Measurements from ENCODE around the gene USP10.

The USP10 gene

DNA sequence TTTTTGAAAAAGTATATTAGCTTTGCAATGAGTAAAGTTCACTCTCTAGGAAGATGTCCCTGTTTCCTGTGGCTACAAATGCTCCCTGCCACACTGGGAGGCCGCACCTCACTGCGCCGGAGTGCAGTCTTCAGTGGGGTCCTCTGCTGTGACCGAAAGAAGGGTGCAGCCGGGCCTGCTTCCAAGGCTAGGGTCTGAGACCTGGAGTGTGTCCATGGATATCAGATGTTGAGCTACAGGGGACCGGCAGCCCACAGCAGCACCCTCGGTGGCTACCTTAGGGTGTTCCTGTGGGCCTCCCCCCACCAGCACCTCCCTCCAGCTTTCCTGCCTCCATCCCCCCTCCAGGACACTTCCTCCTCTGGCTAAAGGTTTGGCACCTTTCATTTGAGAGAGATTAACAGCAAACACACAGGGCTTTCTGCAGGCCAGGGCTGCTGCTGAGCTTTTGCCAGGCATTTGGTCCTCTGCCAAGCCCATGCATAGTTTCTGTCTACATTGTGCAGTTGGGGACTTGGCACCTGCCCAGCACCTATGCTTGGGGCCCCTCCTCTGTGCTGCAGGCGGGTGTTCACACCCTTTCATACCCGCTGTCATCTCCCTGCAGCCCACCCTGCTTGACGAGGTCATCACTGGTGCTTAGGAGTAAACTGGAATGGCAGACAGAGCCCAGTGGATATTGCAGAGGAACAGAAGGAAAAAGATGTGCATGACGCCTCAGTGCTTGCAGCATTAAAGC lies 86.2 kb downstream of the USP10 start:
- H3K9me3 Mint-ChIP-seq: no peaks in the 10 kb centered on the region
- DNase-seq (ENCODE audit: low spot score in 2 of 2) (no peak), ATAC-seq (replicated peaks; ENCODE audit: extremely low read depth, poor library complexity, severe bottlenecking) (no peak)
- H3K36me3 Mint-ChIP-seq (ENCODE audit: insufficient read depth): peaks cover 8% of the 10 kb centered on the region
- no peaks in the 10 kb centered on the region for H3K4me1 Mint-ChIP-seq
- no peaks in the 10 kb centered on the region for H3K27me3 Mint-ChIP-seq
- no peak overlapping the region for H3K4me3 Mint-ChIP-seq
- H3K27ac Mint-ChIP-seq (ENCODE audit: low read depth): no peak overlapping the region

- peaks cover 6% of the 10 kb centered on the region for H3K36me3 Mint-ChIP-seq (ENCODE audit: insufficient read depth)
- H3K27ac Mint-ChIP-seq (ENCODE audit: low read depth): no peak overlapping the region
- no peaks in the 10 kb centered on the region for H3K9me3 Mint-ChIP-seq
- H3K4me1 Mint-ChIP-seq: no peaks in the 10 kb centered on the region
- ATAC-seq (replicated peaks; ENCODE audit: extremely low read depth, poor library complexity, severe bottlenecking): no peak
- no peak overlapping the region for H3K4me3 Mint-ChIP-seq
- DNase-seq (ENCODE audit: low spot score in 2 of 2): no peak
- no peaks in the 10 kb centered on the region for H3K27me3 Mint-ChIP-seq
Observed at GRCh38 chr16:84786605-84787262, 86.9 kb downstream of the USP10 start.

GRCh38 chr16:84787263-84787622 lies 87.4 kb downstream of the USP10 start:
- no peak for DNase-seq (ENCODE audit: low spot score in 2 of 2)
- no peaks in the 10 kb centered on the region for H3K4me1 Mint-ChIP-seq
- ATAC-seq (replicated peaks; ENCODE audit: extremely low read depth, poor library complexity, severe bottlenecking): no peak
- no peak overlapping the region for H3K27ac Mint-ChIP-seq (ENCODE audit: low read depth)
- no peak overlapping the region for H3K4me3 Mint-ChIP-seq
- H3K27me3 Mint-ChIP-seq: no peaks in the 10 kb centered on the region
- H3K36me3 Mint-ChIP-seq (ENCODE audit: insufficient read depth): peaks cover 6% of the 10 kb centered on the region
- H3K9me3 Mint-ChIP-seq: no peaks in the 10 kb centered on the region

DNA sequence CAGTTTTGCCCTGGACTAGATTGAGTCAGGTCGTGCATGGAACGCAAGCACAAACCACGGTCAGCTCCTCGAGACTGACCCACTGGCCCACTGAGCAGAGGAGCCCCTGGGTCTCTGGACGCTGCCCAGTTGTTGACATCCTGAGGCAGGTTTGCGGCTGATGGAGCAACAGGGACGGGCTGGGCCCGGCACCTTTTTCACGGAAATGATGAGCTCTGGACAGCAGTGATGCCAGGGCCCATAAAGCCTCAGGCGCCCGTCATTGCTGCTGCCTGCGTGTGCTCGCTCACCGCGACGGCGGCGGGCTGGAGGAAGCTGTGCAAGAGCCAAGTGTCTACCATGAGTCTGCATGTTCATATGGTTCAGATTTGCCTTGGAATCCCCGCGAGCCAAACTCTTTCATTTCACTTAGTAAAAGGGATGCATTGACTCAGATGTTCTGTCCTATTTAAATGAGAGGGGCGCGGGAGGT lies 89.2 kb downstream of the USP10 start:
- H3K27ac Mint-ChIP-seq (ENCODE audit: low read depth): no peak overlapping the region
- H3K36me3 Mint-ChIP-seq (ENCODE audit: insufficient read depth): peaks cover 2% of the 10 kb centered on the region
- H3K27me3 Mint-ChIP-seq: no peaks in the 10 kb centered on the region
- no peaks in the 10 kb centered on the region for H3K9me3 Mint-ChIP-seq
- DNase-seq (ENCODE audit: low spot score in 2 of 2) (no peak), ATAC-seq (replicated peaks; ENCODE audit: extremely low read depth, poor library complexity, severe bottlenecking) (no peak)
- no peaks in the 10 kb centered on the region for H3K4me1 Mint-ChIP-seq
- H3K4me3 Mint-ChIP-seq: no peak overlapping the region

- Mint-ChIP-seq H3K27me3 (no peaks in the 10 kb centered on the region), H3K4me1 (no peaks in the 10 kb centered on the region), H3K9me3 (no peaks in the 10 kb centered on the region), H3K36me3 (ENCODE audit: insufficient read depth) (peaks cover under 1% of the 10 kb centered on the region), H3K27ac (ENCODE audit: low read depth) (no peak overlapping the region), H3K4me3 (no peak overlapping the region)
- ATAC-seq (replicated peaks; ENCODE audit: extremely low read depth, poor library complexity, severe bottlenecking) (no peak), DNase-seq (ENCODE audit: low spot score in 2 of 2) (no peak)
Observed at GRCh38 chr16:84789431-84789830, 89.6 kb downstream of the USP10 start.

GRCh38 chr16:84790301-84790700 lies 90.5 kb downstream of the USP10 start:
- ATAC-seq (replicated peaks; ENCODE audit: extremely low read depth, poor library complexity, severe bottlenecking) (no peak), DNase-seq (ENCODE audit: low spot score in 2 of 2) (no peak)
- Mint-ChIP-seq H3K27ac (ENCODE audit: low read depth) (no peak overlapping the region), H3K9me3 (no peaks in the 10 kb centered on the region), H3K4me3 (no peak overlapping the region), H3K27me3 (no peaks in the 10 kb centered on the region), H3K36me3 (ENCODE audit: insufficient read depth) (no peaks in the 10 kb centered on the region), H3K4me1 (no peaks in the 10 kb centered on the region)

- no peak overlapping the region for H3K4me3 Mint-ChIP-seq
Observed at GRCh38 chr16:84791088-84791487, 91.3 kb downstream of the USP10 start.

DNA sequence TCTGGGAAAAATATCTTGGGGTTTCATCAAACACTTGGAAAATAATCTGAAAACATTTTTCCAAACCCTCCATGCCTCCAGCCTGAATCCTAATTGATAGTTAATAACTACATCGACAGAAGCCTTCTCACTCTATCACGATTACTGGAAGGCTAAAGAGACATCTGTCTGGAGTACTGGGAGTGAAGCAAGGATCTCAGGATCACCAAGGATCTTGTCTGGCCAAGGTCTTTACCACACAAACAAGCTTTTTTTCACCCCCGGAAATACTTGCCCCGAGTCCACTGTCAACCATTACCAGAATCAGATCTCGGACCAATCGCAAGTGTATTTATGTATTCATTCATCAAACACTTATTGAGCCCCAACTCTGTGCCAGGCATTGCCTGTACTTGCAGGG lies 91.7 kb downstream of the USP10 start:
- no peak for ATAC-seq (replicated peaks; ENCODE audit: extremely low read depth, poor library complexity, severe bottlenecking)
- no peak for DNase-seq (ENCODE audit: low spot score in 2 of 2)
- Mint-ChIP-seq H3K9me3 (no peaks in the 10 kb centered on the region), H3K36me3 (ENCODE audit: insufficient read depth) (no peaks in the 10 kb centered on the region), H3K4me1 (no peaks in the 10 kb centered on the region), H3K27ac (ENCODE audit: low read depth) (peak overlapping the region; percentile 19), H3K4me3 (no peak overlapping the region), H3K27me3 (no peaks in the 10 kb centered on the region)

More at GRCh38 chr16:84791088-84791487, 91.3 kb downstream of the USP10 start:
- DNase-seq (ENCODE audit: low spot score in 2 of 2) (no peak), ATAC-seq (replicated peaks; ENCODE audit: extremely low read depth, poor library complexity, severe bottlenecking) (no peak)
- Mint-ChIP-seq H3K27me3 (no peaks in the 10 kb centered on the region), H3K4me1 (no peaks in the 10 kb centered on the region), H3K27ac (ENCODE audit: low read depth) (no peak overlapping the region), H3K36me3 (ENCODE audit: insufficient read depth) (no peaks in the 10 kb centered on the region), H3K9me3 (no peaks in the 10 kb centered on the region)

DNA sequence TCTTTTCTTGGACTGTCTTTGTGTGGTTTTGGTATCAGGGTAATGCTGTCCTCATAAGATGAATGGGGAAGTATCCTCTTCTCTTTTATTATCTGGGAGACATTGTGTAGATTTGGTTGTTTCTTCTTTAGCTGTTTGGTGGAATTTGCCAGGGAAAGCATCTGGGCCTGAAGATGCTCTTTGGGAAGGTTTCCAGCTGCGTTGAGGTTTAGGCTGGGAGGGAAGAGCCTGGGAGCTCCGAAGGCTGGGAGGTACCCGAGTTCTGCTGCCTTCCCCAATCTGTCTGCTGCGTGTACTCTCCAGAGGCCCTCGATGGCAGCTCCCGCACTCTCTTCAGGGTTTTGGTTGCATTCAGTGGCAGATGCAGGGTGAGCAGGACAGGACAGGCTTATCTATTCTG lies 94.4 kb downstream of the USP10 start:
- Mint-ChIP-seq H3K27ac (ENCODE audit: low read depth) (no peak overlapping the region), H3K4me3 (no peak overlapping the region), H3K4me1 (no peaks in the 10 kb centered on the region), H3K36me3 (ENCODE audit: insufficient read depth) (no peaks in the 10 kb centered on the region), H3K27me3 (no peaks in the 10 kb centered on the region), H3K9me3 (no peaks in the 10 kb centered on the region)
- DNase-seq (ENCODE audit: low spot score in 2 of 2) (no peak), ATAC-seq (replicated peaks; ENCODE audit: extremely low read depth, poor library complexity, severe bottlenecking) (no peak)

DNA sequence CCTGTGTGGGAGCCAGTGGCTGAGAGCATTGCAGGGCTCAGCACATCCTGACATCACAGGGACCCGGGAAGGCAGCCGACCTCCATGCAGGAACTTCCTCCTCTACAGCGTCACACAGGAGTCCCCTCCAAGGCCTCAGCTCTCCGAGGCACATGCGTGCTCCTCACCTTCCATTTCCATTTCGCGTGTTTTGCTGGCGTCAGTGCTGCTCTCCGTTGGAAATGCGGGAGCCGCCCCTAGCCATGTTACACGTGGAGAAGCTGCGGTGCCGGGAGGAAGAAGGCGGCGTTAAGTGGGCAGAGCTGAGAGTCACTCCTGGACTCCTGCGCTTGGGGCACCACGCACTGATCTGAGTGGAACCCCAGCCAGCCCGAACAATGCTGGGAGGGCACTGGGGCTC lies 94.8 kb downstream of the USP10 start:
- H3K36me3 Mint-ChIP-seq (ENCODE audit: insufficient read depth): no peaks in the 10 kb centered on the region
- ATAC-seq (replicated peaks; ENCODE audit: extremely low read depth, poor library complexity, severe bottlenecking): no peak
- H3K4me1 Mint-ChIP-seq: no peaks in the 10 kb centered on the region
- H3K27ac Mint-ChIP-seq (ENCODE audit: low read depth): no peak overlapping the region
- H3K27me3 Mint-ChIP-seq: no peaks in the 10 kb centered on the region
- no peak overlapping the region for H3K4me3 Mint-ChIP-seq
- DNase-seq (ENCODE audit: low spot score in 2 of 2): no peak
- no peaks in the 10 kb centered on the region for H3K9me3 Mint-ChIP-seq

GRCh38 chr16:84795329-84796053 lies 95.7 kb downstream of the USP10 start:
- H3K4me3 Mint-ChIP-seq: no peak overlapping the region
- H3K4me1 Mint-ChIP-seq: no peaks in the 10 kb centered on the region
- H3K9me3 Mint-ChIP-seq: no peaks in the 10 kb centered on the region
- no peaks in the 10 kb centered on the region for H3K27me3 Mint-ChIP-seq
- DNase-seq (ENCODE audit: low spot score in 2 of 2) (no peak), ATAC-seq (replicated peaks; ENCODE audit: extremely low read depth, poor library complexity, severe bottlenecking) (no peak)
- H3K27ac Mint-ChIP-seq (ENCODE audit: low read depth): no peak overlapping the region
- no peaks in the 10 kb centered on the region for H3K36me3 Mint-ChIP-seq (ENCODE audit: insufficient read depth)

DNA sequence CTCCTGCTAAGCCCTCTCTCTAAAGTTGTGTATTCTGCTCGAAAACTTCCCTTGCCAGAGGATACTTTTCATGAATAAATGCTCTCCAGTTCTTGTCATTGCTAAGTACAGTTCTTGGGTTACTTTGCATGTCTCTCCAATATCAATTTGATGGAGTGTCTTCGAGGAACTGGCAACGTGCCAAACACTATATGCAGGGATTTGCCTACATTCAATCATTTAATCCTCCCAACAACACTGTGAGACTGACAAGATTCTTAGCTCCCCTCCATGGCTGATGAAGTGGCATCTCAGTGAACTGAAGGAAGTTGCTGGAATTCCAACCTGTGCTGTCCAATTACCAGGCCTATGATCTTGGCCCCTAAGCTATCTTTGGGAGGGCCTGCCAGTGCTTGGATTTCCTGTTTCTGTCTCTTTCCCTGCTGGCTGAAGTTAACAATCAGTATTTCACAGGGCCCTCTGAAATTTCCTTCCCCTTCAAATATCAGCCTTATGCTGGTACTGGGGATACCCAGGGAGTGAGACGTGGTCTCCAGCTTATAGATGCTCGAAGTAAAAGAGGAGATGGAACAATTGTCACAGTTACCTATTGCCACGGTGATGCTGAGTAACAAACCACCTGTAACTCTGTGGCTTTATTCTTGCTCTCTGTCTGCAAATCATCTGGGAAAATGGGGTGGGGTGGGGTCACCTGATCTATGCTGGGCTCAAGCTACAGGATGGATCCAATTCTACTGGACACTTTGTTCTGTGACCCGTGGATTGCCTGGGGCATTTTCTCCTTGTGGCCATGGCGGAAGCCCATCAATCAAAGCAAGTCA lies 100.6 kb downstream of the USP10 start:
- no peak overlapping the region for H3K4me3 Mint-ChIP-seq
- no peak for DNase-seq (ENCODE audit: low spot score in 2 of 2)
- no peaks in the 10 kb centered on the region for H3K9me3 Mint-ChIP-seq
- no peak for ATAC-seq (replicated peaks; ENCODE audit: extremely low read depth, poor library complexity, severe bottlenecking)
- H3K27ac Mint-ChIP-seq (ENCODE audit: low read depth): no peak overlapping the region
- H3K27me3 Mint-ChIP-seq: peaks cover 12% of the 10 kb centered on the region
- no peaks in the 10 kb centered on the region for H3K4me1 Mint-ChIP-seq
- H3K36me3 Mint-ChIP-seq (ENCODE audit: insufficient read depth): peaks cover 2% of the 10 kb centered on the region

Data from central memory CD8-positive, alpha-beta T cell (primary cell).